OCI-LY7 (cell line): ENCODE data around the gene ADGRD1. TPM values are rescaled to one million over a fixed set of nuclear protein-coding genes. Genes with fewer than 3 reads are reported as not detected.

Experiments used
- BruUV-seq: library from RNA; stranded (reverse); fragments of 400-500 nt; replicated peaks from 2 replicates; lab custom pipeline; 2021; lab: Mats Ljungman, UMichigan
- CTCF ChIA-PET: fragments of 300-600 bp; sonication (Branson Sonifier 250); formaldehyde crosslinking; loops from one replicate; lab custom pipeline; 2022; ENCODE audit warnings: antibody characterized with exemption; ENCODE audit not compliant: unreplicated experiment; lab: Charles Lee
- POLR2A ChIA-PET: fragments of 300-600 bp; sonication (Branson Sonifier 250); formaldehyde crosslinking; loops from one replicate; lab custom pipeline; 2022; ENCODE audit warnings: antibody characterized with exemption; lab: Charles Lee
- DNase-seq: peaks from one replicate; pipeline ENCODE4 v3.0.0-alpha.2; 2015; ENCODE audit warnings: low spot score
- H2AFZ ChIP-seq: fragments of 200-600 bp; sonication (generic), shearing (Covaris generic); 2 replicates; pipeline ENCODE4 v1.6.1; 2014; ENCODE audit warnings: mild to moderate bottlenecking, antibody characterized with exemption, low read length, moderate library complexity
- H3K27ac ChIP-seq: fragments of 200-600 bp; sonication (generic); 2 replicates; pipeline ENCODE4 v1.5.1; 2014; ENCODE audit warnings: mixed run types, low read depth, mild to moderate bottlenecking, moderate library complexity, low read length, inconsistent platforms; ENCODE audit not compliant: poor library complexity, severe bottlenecking
- H3K36me3 ChIP-seq: fragments of 200-600 bp; sonication (generic); 2 replicates; pipeline ENCODE4 v1.6.1; 2014; ENCODE audit warnings: mild to moderate bottlenecking, antibody characterized with exemption, low read length, moderate library complexity, mixed read lengths; ENCODE audit not compliant: insufficient read depth
- H3K4me1 ChIP-seq: fragments of 200-600 bp; sonication (generic); 2 replicates; pipeline ENCODE4 v1.5.1; 2014; ENCODE audit warnings: mild to moderate bottlenecking, low read length; ENCODE audit not compliant: insufficient read depth, poor library complexity, severe bottlenecking
- H3K4me2 ChIP-seq: fragments of 200-600 bp; sonication (generic); 2 replicates; pipeline ENCODE4 v1.6.1; 2014; ENCODE audit warnings: mild to moderate bottlenecking, low read length
- H3K4me3 ChIP-seq: fragments of 200-600 bp; sonication (generic); 2 replicates; pipeline ENCODE4 v1.5.1; 2014; ENCODE audit warnings: mild to moderate bottlenecking, low read depth, low read length; ENCODE audit not compliant: poor library complexity, severe bottlenecking
- H3K79me2 ChIP-seq: fragments of 200-600 bp; sonication (generic); 2 replicates; pipeline ENCODE4 v1.6.1; 2016; ENCODE audit warnings: low read depth, mild to moderate bottlenecking, low read length, moderate library complexity, mixed read lengths; ENCODE audit not compliant: insufficient read depth
- H3K9me2 ChIP-seq: fragments of 200-600 bp; sonication (generic); 2 replicates; pipeline ENCODE4 v1.6.1; 2016; ENCODE audit warnings: mild to moderate bottlenecking, low read length, mixed read lengths; ENCODE audit not compliant: insufficient read depth
- H3K9me3 ChIP-seq: fragments of 200-600 bp; sonication (generic); 2 replicates; pipeline ENCODE4 v1.6.1; 2014; ENCODE audit warnings: mild to moderate bottlenecking, mixed run types, low read length, mixed read lengths
- H4K20me1 ChIP-seq: fragments of 200-600 bp; sonication (generic); 2 replicates; pipeline ENCODE4 v1.6.1; 2014; ENCODE audit warnings: mild to moderate bottlenecking, antibody characterized with exemption, low read length, moderate library complexity, mixed read lengths; ENCODE audit not compliant: insufficient read depth
- CTCF ChIP-seq: fragments of 200-600 bp; sonication (generic); conservative IDR thresholded peaks from 2 replicates; pipeline ENCODE4 v1.5.1; 2014; ENCODE audit warnings: mild to moderate bottlenecking, antibody characterized with exemption, low read length, moderate library complexity, mixed read lengths
- EZH2phosphoT487 ChIP-seq: fragments of 200-600 bp; sonication (generic); IDR thresholded peaks from 2 replicates; pipeline ENCODE4 v1.6.1; 2018; ENCODE audit warnings: low read depth, borderline replicate concordance, mild to moderate bottlenecking, mixed run types, antibody characterized with exemption, low read length, moderate library complexity, mixed read lengths
- intact Hi-C: fragments of 100-400 bp; cut with micrococcal nuclease; formaldehyde crosslinking; loops from one replicate; pipeline ENCODE4 v1.10.0; 2022; ENCODE audit not compliant: unreplicated experiment
- total RNA-seq, 2 experiments: library from RNA; depleted of rRNA in 1 of 2; stranded (reverse); fragments of >200 nt in 1 of 2; shearing (Covaris generic) in 1 of 2; gene quantifications; 2 replicates each; pipeline ENCODE4 v1.2.3, GENCODE V29; 2014 to 2022

The ADGRD1 gene
- total RNA-seq, 2 experiments from 2014 or later: 1.0 to 1.7 TPM

GRCh38 chr12:130978785-130979184 is 25.1 kb downstream of the ADGRD1 start:
- Histone ChIP-seq H3K4me2 (peak overlapping the region; percentile 64), H4K20me1 (no peaks in the 10 kb centered on the region), H3K79me2 (0 out of 2 replicates have a peak, but pooled peaks cover 4% of the 10 kb centered on the region), H3K4me3 (peak overlapping the region; percentile 47), H3K9me2 (no peaks in the 10 kb centered on the region), H3K27ac (peak overlapping the region; percentile 97), H2AFZ (peak overlapping the region; percentile 76), H3K9me3 (no peaks in the 10 kb centered on the region), H3K36me3 (no peaks in the 10 kb centered on the region), H3K4me1 (peaks cover 67% of the 10 kb centered on the region)
- no TSS peak for BruUV-seq
- ChIA-PET POLR2A (no interaction called here), CTCF (no interaction called here)
- DNase-seq: peak; percentile 48
- TF ChIP-seq EZH2phosphoT487: no peak
- TF ChIP-seq CTCF: no peak
- intact Hi-C loops: loop anchor here (1.0 kb wide), 1 partner anchor 62 kb away; no protein-coding TSS in a partner anchor

GRCh38 chr12:130981074-130981742 is 27.5 kb downstream of the ADGRD1 start:
- intact Hi-C loops: loop anchor here (2.0 kb wide), 2 partner anchors 102 to 110 kb away; no protein-coding TSS in a partner anchor
- Histone ChIP-seq H3K4me2 (peak overlapping the region; percentile 77), H4K20me1 (no peaks in the 10 kb centered on the region), H3K9me3 (no peaks in the 10 kb centered on the region), H2AFZ (peak overlapping the region; percentile 71; the same call in 1 of the 2 replicates), H3K9me2 (no peaks in the 10 kb centered on the region), H3K36me3 (no peaks in the 10 kb centered on the region), H3K27ac (peak overlapping the region; percentile 97), H3K4me1 (peaks cover 69% of the 10 kb centered on the region), H3K4me3 (peak overlapping the region; percentile 55), H3K79me2 (0 out of 2 replicates have a peak, but pooled peaks cover 4% of the 10 kb centered on the region)
- peak; percentile 76 for DNase-seq
- CTCF ChIA-PET: no interaction called here
- POLR2A ChIA-PET: interaction anchor here (1.5 kb wide), 1 partner anchor 13 kb away, joined by 3 read pairs; no protein-coding TSS in a partner anchor
- no TSS peak for BruUV-seq
- no peak for TF ChIP-seq EZH2phosphoT487
- peak; percentile 28; the same call in 1 of the 2 replicates for TF ChIP-seq CTCF

GRCh38 chr12:130981911-130982310 is 28.2 kb downstream of the ADGRD1 start:
- Histone ChIP-seq H3K9me3 (no peaks in the 10 kb centered on the region), H3K79me2 (0 out of 2 replicates have a peak, but pooled peaks cover 4% of the 10 kb centered on the region), H3K4me2 (peak overlapping the region; percentile 77), H3K27ac (peak overlapping the region; percentile 97), H2AFZ (peak overlapping the region; percentile 71; the same call in 1 of the 2 replicates), H3K4me1 (peaks cover 67% of the 10 kb centered on the region), H3K9me2 (no peaks in the 10 kb centered on the region), H4K20me1 (no peaks in the 10 kb centered on the region), H3K4me3 (peak overlapping the region; percentile 55), H3K36me3 (no peaks in the 10 kb centered on the region)
- no TSS peak for BruUV-seq
- no peak for DNase-seq
- intact Hi-C loops: loop anchor here (2.0 kb wide), 2 partner anchors 103 to 111 kb away; no protein-coding TSS in a partner anchor
- POLR2A ChIA-PET: no interaction called here
- CTCF ChIA-PET: no interaction called here
- no peak for TF ChIP-seq CTCF
